Liver (tissue), 9 donors: ENCODE data around the gene PDE4B. TPM values are rescaled to one million over a fixed set of nuclear protein-coding genes. Genes with fewer than 3 reads are reported as not detected.
"Not testable (repeated sequence)": the region's sequence is repeated elsewhere in the genome, so short reads cannot be mapped to it uniquely, and the experiment has no call there.

Experiments
- DNase-seq: peaks from one replicate; pipeline ENCODE4 v3.0.0-alpha.2; 2017; ENCODE audit warnings: low spot score
- H3K27ac ChIP-seq, 2 donors: one replicate each; pipeline ENCODE4 v1.7.0; 2013; ENCODE audit warnings: inconsistent platforms in 2 of 2, low read length in 2 of 2, control low read depth in 1 of 2, low read depth in 1 of 2, mild to moderate bottlenecking in 1 of 2
- H3K27me3 ChIP-seq, 4 donors: one replicate each; pipeline versions ENCODE4 v1.6.1 to v1.7.0; 2013; ENCODE audit warnings: low read length in 3 of 4, inconsistent platforms in 1 of 4, mild to moderate bottlenecking in 1 of 4, moderate library complexity in 1 of 4; ENCODE audit not compliant: control insufficient read depth in 4 of 4, insufficient read depth in 4 of 4
- H3K36me3 ChIP-seq, 4 donors: one replicate each; pipeline versions ENCODE4 v1.6.1 to v1.7.0; 2013; ENCODE audit warnings: low read length in 3 of 4, mild to moderate bottlenecking in 3 of 4, low read depth in 1 of 4, moderate library complexity in 1 of 4; ENCODE audit not compliant: control insufficient read depth in 4 of 4, insufficient read depth in 3 of 4
- H3K4me1 ChIP-seq, 4 donors: one replicate each; pipeline versions ENCODE4 v1.6.1 to v1.7.0; 2013; ENCODE audit warnings: low read length in 3 of 4, mild to moderate bottlenecking in 3 of 4, moderate library complexity in 1 of 4; ENCODE audit not compliant: control insufficient read depth in 4 of 4, insufficient read depth in 4 of 4
- H3K4me3 ChIP-seq, 3 donors: one replicate each; pipeline versions ENCODE4 v1.6.1 to v1.7.0; 2013; ENCODE audit warnings: low read length in 3 of 3, control low read depth in 1 of 3, low read depth in 1 of 3, mild to moderate bottlenecking in 1 of 3
- H3K9ac ChIP-seq, 2 donors: one replicate each; pipeline ENCODE4 v1.7.0; 2013; ENCODE audit warnings: low read length in 2 of 2, mild to moderate bottlenecking in 2 of 2, moderate library complexity in 2 of 2, control low read depth in 1 of 2, low read depth in 1 of 2
- H3K9me3 ChIP-seq, 4 donors: one replicate each; pipeline versions ENCODE4 v1.6.1 to v1.7.0; 2013; ENCODE audit warnings: low read length in 3 of 4; ENCODE audit not compliant: control insufficient read depth in 4 of 4
- ATF3 ChIP-seq: IDR thresholded peaks from 2 replicates; pipeline ENCODE4 v1.6.1; 2016; ENCODE audit warnings: antibody characterized with exemption
- EGR1 ChIP-seq, 2 donors: IDR thresholded peaks; 2 replicates each; pipeline ENCODE4 v1.6.1; 2016 to 2018; ENCODE audit warnings: antibody characterized with exemption in 2 of 2, low read depth in 2 of 2
- FOXA1 ChIP-seq: IDR thresholded peaks from 2 replicates; pipeline ENCODE4 v1.6.1; 2016; ENCODE audit warnings: antibody characterized with exemption
- FOXA2 ChIP-seq: IDR thresholded peaks from 2 replicates; pipeline ENCODE4 v1.6.1; 2016; ENCODE audit warnings: antibody characterized with exemption
- GABPA ChIP-seq, 2 donors: IDR thresholded peaks in 1 of 2; conservative IDR thresholded peaks in 1 of 2; 2 replicates each; pipeline ENCODE4 v1.6.1; 2016; ENCODE audit warnings: antibody characterized with exemption in 2 of 2, mild to moderate bottlenecking in 1 of 2, moderate library complexity in 1 of 2
- HNF4A ChIP-seq, 2 donors: conservative IDR thresholded peaks; 2 replicates each; pipeline ENCODE4 v1.6.1; 2016; ENCODE audit warnings: antibody characterized with exemption in 2 of 2, mild to moderate bottlenecking in 2 of 2
- HNF4G ChIP-seq: IDR thresholded peaks from 2 replicates; pipeline ENCODE4 v1.6.1; 2016; ENCODE audit warnings: antibody characterized with exemption
- JUND ChIP-seq, 2 donors: IDR thresholded peaks; 2 replicates each; pipeline ENCODE4 v1.6.1; 2016; ENCODE audit warnings: antibody characterized with exemption in 2 of 2
- MAX ChIP-seq: IDR thresholded peaks from 2 replicates; pipeline ENCODE4 v1.6.1; 2016; ENCODE audit warnings: antibody characterized with exemption
- NR2F2 ChIP-seq: IDR thresholded peaks from 2 replicates; pipeline ENCODE4 v1.6.1; 2016; ENCODE audit warnings: antibody characterized with exemption
- RXRA ChIP-seq, 2 donors: IDR thresholded peaks; 2 replicates each; pipeline ENCODE4 v1.6.1; 2017 to 2018; ENCODE audit warnings: antibody characterized with exemption in 2 of 2, mild to moderate bottlenecking in 1 of 2
- SP1 ChIP-seq: IDR thresholded peaks from 2 replicates; pipeline ENCODE4 v1.6.1; 2018; ENCODE audit warnings: antibody characterized with exemption, mild to moderate bottlenecking
- TAF1 ChIP-seq: conservative IDR thresholded peaks from 2 replicates; pipeline ENCODE4 v1.6.1; 2016; ENCODE audit warnings: antibody characterized with exemption, mild to moderate bottlenecking
- YY1 ChIP-seq: IDR thresholded peaks from 2 replicates; pipeline ENCODE4 v1.6.1; 2016; ENCODE audit warnings: antibody characterized with exemption, mild to moderate bottlenecking
- ZBTB33 ChIP-seq: IDR thresholded peaks from 2 replicates; pipeline ENCODE4 v1.6.1; 2016; ENCODE audit warnings: antibody characterized with exemption
- WGBS: extraction: QIAGEN DNeasy Blood & Tissue Kit; methylation state at CpG from one replicate; pipeline ENCODE4 v1.1.7; 2013; 5-methylcytosine and 5-hydroxymethylcytosine counted together
- polyA plus RNA-seq, 2 donors: library from polyadenylated mRNA; stranded (reverse) in 1 of 2; unstranded in 1 of 2; fragments of 200-250 nt in 1 of 2; fragments of >200 nt in 1 of 2; fragmentation: Nextera tagmentation in 1 of 2; extraction: Ambion mirVana in 1 of 2; gene quantifications; one replicate each; pipeline versions ENCODE4 v1.2.1 to v1.2.3, GENCODE V29; 2013 to 2015
- total RNA-seq, 2 donors: library from RNA; depleted of rRNA; stranded (reverse); fragments of >200 nt; gene quantifications; one replicate each; pipeline ENCODE4 v1.2.3, GENCODE V29; 2014
- donor health status: healthy.
- donor health status: healthy.
- donor health status: healthy.
- donor health status: healthy.
- donor health status: healthy.

The PDE4B gene
- total and polyA plus RNA-seq, 4 donors, result 1.9 to 3.9 (median 2.7) TPM

- no peak for TF ChIP-seq MAX
- no peak for TF ChIP-seq ATF3
- TF ChIP-seq EGR1 (IDR thresholded peaks at IDR 0.05; ENCODE audit: low read depth in 2 of 2), result no peak
- TF ChIP-seq FOXA2, result no peak
- TF ChIP-seq JUND (IDR thresholded peaks at IDR 0.05), result no peak
- no peak for TF ChIP-seq YY1
- no peak for TF ChIP-seq FOXA1
Observed at GRCh38 chr1:66003690-66004089, 211.0 kb downstream of the PDE4B start (continued).

GRCh38 chr1:66006534-66006933 lies 213.8 kb downstream of the PDE4B start:
- H3K27me3 ChIP-seq, H3K36me3 ChIP-seq, H3K9ac ChIP-seq, H3K9me3 ChIP-seq, DNase-seq, H3K4me1 ChIP-seq, H3K27ac ChIP-seq, H3K4me3 ChIP-seq: not testable (repeated sequence)
- 81% methylated on average over 3 of the region's 3 CpGs for WGBS

- WGBS, result 51% methylated on average over 3 of the region's 3 CpGs
- no peak for DNase-seq
- Histone ChIP-seq H3K27ac (no peak overlapping the region), H3K36me3 (no peaks in the 10 kb centered on the region), H3K9ac (no peak overlapping the region), H3K4me3 (no peak overlapping the region), H3K4me1 (no peaks in the 10 kb centered on the region), H3K27me3 (peaks cover 0 to 4% (median 0%) of the 10 kb centered on the region in 4 donors), H3K9me3 (no peaks in the 10 kb centered on the region)
- TF ChIP-seq ATF3 (no peak), FOXA1 (no peak), HNF4A (conservative IDR thresholded peaks at IDR 0.05) (no peak), TAF1 (no peak), JUND (IDR thresholded peaks at IDR 0.05) (no peak), SP1 (no peak), RXRA (IDR thresholded peaks at IDR 0.05) (no peak), NR2F2 (no peak), YY1 (no peak), HNF4G (no peak)
Observed at GRCh38 chr1:66012106-66012784, 219.6 kb downstream of the PDE4B start.

- H3K4me1 ChIP-seq, result no peaks in the 10 kb centered on the region
- no peak overlapping the region for H3K27ac ChIP-seq
- DNase-seq, result no peak
- no peaks in the 10 kb centered on the region for H3K9me3 ChIP-seq
- peaks cover 0 to 2% (median 0%) of the 10 kb centered on the region in 4 donors for H3K27me3 ChIP-seq
- 58% methylated on average over 3 of the region's 3 CpGs for WGBS
- H3K4me3 ChIP-seq, result no peak overlapping the region
- no peaks in the 10 kb centered on the region for H3K36me3 ChIP-seq
- no peak overlapping the region for H3K9ac ChIP-seq
- TF ChIP-seq ZBTB33 (no peak), FOXA2 (no peak), GABPA (IDR thresholded peaks at IDR 0.05 in 1 of 2, conservative IDR thresholded peaks at IDR 0.05 in 1 of 2) (no peak), JUND (IDR thresholded peaks at IDR 0.05) (no peak)
Observed at GRCh38 chr1:66013371-66013770, 220.7 kb downstream of the PDE4B start.
